IPS-15b (cell line): ENCODE data around the gene PHF19.

Experiments
- H3K27me3 ChIP-seq: one replicate; pipeline ENCODE4 v1.6.1; 2013; ENCODE audit warnings: low read length; ENCODE audit not compliant: control insufficient read depth, insufficient read depth
- H3K36me3 ChIP-seq: one replicate; pipeline ENCODE4 v1.6.1; 2013; ENCODE audit warnings: low read length; ENCODE audit not compliant: control insufficient read depth, insufficient read depth
- H3K4me1 ChIP-seq: one replicate; pipeline ENCODE4 v1.6.1; 2013; ENCODE audit warnings: mild to moderate bottlenecking, low read length; ENCODE audit not compliant: control insufficient read depth, insufficient read depth
- H3K4me3 ChIP-seq: one replicate; pipeline ENCODE4 v1.5.1; 2013; ENCODE audit warnings: low read depth, low read length
- H3K9ac ChIP-seq: one replicate; pipeline ENCODE4 v1.6.1; 2013; ENCODE audit warnings: low read depth, mild to moderate bottlenecking, low read length
- H3K9me3 ChIP-seq: one replicate; pipeline ENCODE4 v1.6.1; 2013; ENCODE audit warnings: mild to moderate bottlenecking, low read length; ENCODE audit not compliant: control insufficient read depth, insufficient read depth

Gene PHF19

DNA sequence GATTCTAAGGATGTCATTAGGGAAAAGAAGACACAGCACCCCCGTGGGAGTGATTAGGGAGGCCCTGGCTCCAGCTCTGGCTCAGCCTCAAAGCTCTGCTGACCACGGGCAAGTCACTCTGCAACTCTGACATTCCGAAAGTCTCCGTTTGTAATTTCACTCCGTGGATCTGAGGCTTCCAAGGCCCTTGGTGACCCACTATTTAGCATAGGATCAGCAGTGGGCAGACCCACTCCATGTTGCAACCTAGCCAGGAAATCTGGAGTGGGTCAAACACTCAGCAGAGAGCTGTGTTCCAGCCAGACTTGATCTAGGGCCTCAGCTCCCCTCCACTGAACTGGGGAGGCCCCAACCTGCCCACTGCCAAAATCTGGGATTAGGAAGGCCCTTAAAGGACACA, 11.8 kb downstream of the PHF19 start:
- Histone ChIP-seq H3K4me3 (no peak overlapping the region), H3K27me3 (no peaks in the 10 kb centered on the region), H3K9me3 (no peaks in the 10 kb centered on the region), H3K9ac (no peak overlapping the region), H3K4me1 (no peaks in the 10 kb centered on the region), H3K36me3 (peaks cover 25% of the 10 kb centered on the region)

DNA sequence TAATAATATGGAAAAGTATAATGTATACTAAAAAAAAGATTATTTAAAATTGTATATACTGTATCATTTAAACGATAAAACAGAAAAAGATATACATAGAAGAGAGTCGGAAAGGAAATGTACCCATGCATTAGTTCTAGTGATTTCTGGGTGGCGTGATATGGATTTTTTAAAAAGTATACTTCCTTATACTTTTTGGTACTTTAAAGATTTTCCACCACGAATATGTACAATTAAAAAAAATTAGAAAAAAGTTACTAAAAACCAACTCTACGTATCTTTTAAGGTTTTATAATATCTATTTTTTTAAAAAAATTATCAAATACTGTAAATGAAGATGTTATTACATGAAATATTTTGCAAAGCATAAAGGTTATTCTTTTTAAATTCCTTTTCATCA, 12.3 kb downstream of the PHF19 start:
- Histone ChIP-seq H3K4me3 (no peak overlapping the region), H3K4me1 (no peaks in the 10 kb centered on the region), H3K9me3 (no peaks in the 10 kb centered on the region), H3K36me3 (peaks cover 25% of the 10 kb centered on the region), H3K9ac (no peak overlapping the region), H3K27me3 (no peaks in the 10 kb centered on the region)

DNA sequence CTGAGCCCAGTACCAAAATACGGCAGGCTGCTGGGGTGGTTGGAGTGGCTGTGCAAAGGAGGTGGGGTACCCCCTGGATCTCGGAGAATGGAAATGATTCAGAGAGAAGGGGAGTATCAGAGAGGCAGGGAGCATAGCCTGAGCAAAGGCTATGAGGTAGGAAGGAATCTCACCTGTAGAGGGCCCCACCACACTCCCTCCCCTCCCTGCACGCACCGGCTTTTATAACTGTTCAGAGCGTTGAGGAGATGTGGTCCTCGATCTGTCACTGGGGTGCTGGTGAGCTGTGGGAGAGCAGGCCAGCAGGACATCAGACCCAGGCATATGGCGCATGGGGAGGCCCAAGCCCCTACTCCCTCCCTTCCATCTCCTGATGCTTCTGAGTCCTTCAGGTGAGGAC, 13.2 kb downstream of the PHF19 start:
- no peaks in the 10 kb centered on the region for H3K27me3 ChIP-seq
- H3K36me3 ChIP-seq: peaks cover 25% of the 10 kb centered on the region

DNA sequence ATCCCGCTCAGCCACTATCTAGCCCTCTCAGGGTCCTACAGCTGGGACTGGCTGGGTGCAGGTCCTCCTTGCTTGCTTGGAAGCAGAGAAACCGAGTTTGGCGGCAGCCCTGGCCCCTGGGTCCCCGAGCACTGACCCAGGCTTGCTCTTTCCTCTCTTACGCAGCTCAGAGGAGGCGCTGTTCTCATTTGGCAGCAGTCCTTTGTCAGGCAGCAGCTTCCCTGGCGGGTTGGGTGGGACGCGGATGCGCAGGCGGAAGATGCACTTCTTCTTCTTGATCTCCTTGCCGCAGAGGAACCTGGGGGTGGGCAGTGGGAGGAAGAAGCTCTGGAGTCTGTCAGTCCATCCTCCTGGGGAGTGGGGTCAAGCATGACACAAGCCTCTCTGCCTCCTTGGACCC, 14.5 kb downstream of the PHF19 start:
- Histone ChIP-seq H3K9ac (no peak overlapping the region), H3K36me3 (peaks cover 31% of the 10 kb centered on the region), H3K4me1 (no peaks in the 10 kb centered on the region), H3K4me3 (no peak overlapping the region), H3K27me3 (no peaks in the 10 kb centered on the region), H3K9me3 (no peaks in the 10 kb centered on the region)

More for the DNA sequence above, 13.2 kb downstream of the PHF19 start:
- Histone ChIP-seq H3K4me1 (no peaks in the 10 kb centered on the region), H3K4me3 (no peak overlapping the region), H3K9ac (no peak overlapping the region), H3K9me3 (no peaks in the 10 kb centered on the region)

DNA sequence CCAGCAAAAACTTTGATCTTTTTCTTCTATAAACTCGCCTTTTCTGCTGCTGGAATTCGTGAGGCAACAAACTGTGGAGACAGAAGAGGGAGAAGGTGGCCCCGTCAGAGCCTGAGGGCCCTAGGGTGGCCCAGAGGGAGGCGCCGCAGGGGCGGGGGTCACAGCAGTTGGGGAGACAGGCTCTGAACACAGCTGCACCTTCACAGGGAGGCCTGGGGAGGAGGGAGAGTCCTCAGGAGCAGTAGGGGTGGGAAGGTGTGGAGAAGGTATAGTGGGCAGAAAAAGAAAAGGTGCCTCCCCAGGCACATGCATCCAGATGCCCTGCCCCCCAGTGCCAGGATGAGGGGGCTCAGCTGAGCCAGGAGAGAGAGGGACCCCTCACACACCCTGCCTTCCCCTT, 15.1 kb downstream of the PHF19 start:
- Histone ChIP-seq H3K36me3 (peaks cover 34% of the 10 kb centered on the region), H3K9ac (no peak overlapping the region), H3K4me3 (no peak overlapping the region), H3K27me3 (no peaks in the 10 kb centered on the region), H3K9me3 (no peaks in the 10 kb centered on the region), H3K4me1 (no peaks in the 10 kb centered on the region)

DNA sequence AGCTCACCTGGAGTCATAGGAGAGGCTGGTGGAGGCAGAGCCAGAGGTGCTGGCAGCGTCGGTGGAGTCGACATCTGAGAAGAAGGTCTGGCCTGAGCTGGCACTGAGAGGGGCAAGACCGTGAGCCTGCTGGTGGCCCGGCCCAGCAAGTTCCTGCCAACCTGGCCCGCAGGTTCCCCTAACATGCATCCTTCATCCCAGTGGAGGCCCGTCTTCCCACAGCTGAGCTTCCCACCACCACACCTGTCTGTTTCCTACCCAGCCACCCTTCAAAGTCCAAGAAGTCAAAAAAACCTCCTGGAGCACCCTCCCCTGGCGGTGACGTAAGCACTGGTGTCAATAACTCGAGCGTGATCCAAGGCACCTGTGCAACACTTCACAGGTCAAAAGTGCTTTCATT, 16.9 kb downstream of the PHF19 start:
- Histone ChIP-seq H3K27me3 (no peaks in the 10 kb centered on the region), H3K9me3 (no peaks in the 10 kb centered on the region), H3K4me3 (no peak overlapping the region), H3K4me1 (no peaks in the 10 kb centered on the region), H3K9ac (no peak overlapping the region), H3K36me3 (peaks cover 29% of the 10 kb centered on the region)

DNA sequence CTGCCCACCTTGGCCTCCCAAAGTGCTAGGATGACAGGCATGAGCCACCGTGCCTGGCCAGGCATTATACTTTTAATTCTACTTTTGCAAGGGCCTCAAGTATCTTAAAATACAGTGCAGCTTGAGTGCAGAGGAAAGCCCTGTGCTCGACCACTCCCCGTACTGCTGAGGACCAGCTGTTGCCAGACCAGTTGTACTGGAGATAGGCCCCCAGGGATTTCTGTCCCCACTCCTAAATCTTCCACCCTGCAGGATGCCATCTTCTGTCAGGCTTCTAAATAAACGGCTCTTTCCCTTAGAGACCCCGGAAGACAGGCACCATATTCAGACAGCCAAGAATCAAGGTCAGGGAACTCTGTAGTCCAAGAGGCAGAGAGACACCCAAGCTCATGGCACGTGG, 17.6 kb downstream of the PHF19 start:
- Histone ChIP-seq H3K27me3 (no peaks in the 10 kb centered on the region), H3K4me3 (no peak overlapping the region), H3K36me3 (peaks cover 29% of the 10 kb centered on the region), H3K4me1 (no peaks in the 10 kb centered on the region), H3K9me3 (no peaks in the 10 kb centered on the region), H3K9ac (no peak overlapping the region)

DNA sequence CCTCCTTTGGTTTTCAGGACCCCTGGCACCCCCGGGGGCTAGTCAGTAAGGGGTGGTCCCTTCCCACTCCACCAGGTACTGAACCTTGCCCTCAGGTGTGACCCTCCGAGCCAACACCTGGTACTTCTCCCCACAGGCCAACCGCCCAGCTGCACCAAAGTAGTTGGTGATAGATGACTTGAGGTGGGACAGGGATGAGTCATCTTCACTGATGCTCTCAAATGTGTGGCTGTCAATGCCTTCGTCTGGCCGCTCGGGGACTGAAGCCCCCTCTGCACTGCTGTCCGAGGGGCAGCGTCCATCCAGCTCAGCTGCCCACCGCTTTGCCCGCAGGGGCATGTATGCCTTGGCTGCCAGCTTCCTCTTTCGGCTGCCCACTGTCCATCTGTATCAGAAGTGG, 19.1 kb downstream of the PHF19 start:
- Histone ChIP-seq H3K27me3 (no peaks in the 10 kb centered on the region), H3K4me1 (peaks cover under 1% of the 10 kb centered on the region), H3K9ac (no peak overlapping the region), H3K36me3 (peaks cover 22% of the 10 kb centered on the region), H3K4me3 (no peak overlapping the region), H3K9me3 (no peaks in the 10 kb centered on the region)

DNA sequence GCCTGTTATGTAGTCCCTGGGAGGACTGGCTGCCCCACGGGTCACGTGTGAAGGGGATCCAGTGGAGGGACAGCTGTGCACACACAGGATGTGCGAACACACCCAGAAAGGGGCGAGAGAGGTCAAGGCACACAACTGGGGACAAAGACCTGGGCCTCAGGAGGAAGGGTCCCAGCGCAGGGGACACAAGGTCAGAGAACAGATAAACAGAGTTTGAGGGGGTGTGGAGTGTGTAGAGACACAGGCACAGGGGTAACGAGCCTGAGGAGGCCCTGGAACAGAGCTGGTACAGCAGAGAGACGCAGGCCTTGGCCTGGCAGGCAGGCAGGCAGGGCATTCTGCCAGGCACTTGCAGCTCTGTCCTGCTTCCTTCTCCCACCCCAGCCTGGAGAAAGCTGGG, 19.5 kb downstream of the PHF19 start:
- H3K4me3 ChIP-seq: no peak overlapping the region
- H3K27me3 ChIP-seq: no peaks in the 10 kb centered on the region
- H3K36me3 ChIP-seq: peaks cover 22% of the 10 kb centered on the region
- H3K9ac ChIP-seq: no peak overlapping the region
- peaks cover 5% of the 10 kb centered on the region for H3K4me1 ChIP-seq
- H3K9me3 ChIP-seq: no peaks in the 10 kb centered on the region

DNA sequence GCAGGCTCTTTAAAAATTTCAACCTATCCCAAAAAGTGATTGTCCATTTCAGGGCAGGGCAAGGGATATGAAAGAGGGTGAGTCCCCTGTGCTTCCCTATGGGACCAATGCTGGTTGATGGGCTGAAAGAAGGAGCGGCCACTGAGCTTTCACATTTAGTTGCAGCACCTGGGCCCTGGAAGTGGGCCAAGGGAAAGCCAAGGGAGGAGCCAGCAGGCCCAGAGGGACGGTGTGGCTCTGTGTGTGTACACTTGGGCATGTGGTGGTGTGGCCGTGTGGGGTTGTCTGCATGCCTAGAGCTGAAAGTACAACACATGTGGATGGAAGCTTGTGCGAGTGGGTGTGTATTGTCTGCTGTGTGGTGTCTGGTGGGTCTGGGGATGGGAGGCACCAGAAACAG, 20.3 kb downstream of the PHF19 start:
- peaks cover 12% of the 10 kb centered on the region for H3K4me1 ChIP-seq
- H3K9me3 ChIP-seq: no peaks in the 10 kb centered on the region
- H3K36me3 ChIP-seq: peaks cover 18% of the 10 kb centered on the region
- no peak overlapping the region for H3K9ac ChIP-seq
- no peak overlapping the region for H3K4me3 ChIP-seq
- H3K27me3 ChIP-seq: no peaks in the 10 kb centered on the region

DNA sequence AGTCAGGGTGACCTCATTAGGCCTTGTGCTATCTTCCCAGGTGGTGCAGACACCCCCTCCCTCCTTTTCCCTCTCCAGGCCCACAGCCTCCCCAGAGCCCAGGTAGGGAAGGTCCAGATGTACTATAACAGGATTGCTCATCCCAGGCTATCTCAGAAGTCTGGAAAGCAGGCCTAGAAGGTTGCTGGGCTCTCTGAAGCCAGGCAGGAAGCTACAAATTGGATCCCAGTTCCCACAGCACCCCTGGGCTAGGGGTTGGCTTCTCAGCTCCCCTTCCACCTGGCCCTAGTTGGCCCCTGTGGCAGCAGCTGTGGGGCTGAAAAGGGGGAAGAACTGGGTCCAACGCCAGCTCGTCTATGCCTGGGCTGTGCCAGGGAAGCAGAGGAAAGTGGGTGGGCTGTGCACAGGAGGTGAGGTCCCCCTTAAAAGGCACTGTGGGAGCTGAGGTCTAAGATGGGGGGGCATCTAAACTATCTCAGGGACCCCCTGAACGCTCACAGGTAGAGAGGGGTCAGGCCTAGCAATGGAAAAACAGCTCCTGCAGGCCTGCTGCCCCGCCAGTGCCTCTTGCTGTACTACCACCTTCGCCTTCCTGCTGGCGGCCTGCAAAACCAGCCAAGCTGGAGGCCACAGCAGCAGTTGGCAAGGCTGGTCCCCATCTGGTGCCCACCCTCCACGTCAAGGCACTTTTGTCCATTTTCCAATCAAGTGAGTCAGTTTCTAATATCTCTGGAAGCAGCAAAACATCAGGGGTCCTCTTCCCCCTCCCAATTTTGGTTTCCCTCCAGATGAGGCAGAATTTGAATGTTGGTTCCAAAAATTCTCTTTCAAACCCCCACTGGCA, 20.9 kb downstream of the PHF19 start:
- Histone ChIP-seq H3K4me3 (no peak overlapping the region), H3K36me3 (peaks cover 15% of the 10 kb centered on the region), H3K9me3 (no peaks in the 10 kb centered on the region), H3K4me1 (peaks cover 16% of the 10 kb centered on the region), H3K27me3 (no peaks in the 10 kb centered on the region), H3K9ac (no peak overlapping the region)

DNA sequence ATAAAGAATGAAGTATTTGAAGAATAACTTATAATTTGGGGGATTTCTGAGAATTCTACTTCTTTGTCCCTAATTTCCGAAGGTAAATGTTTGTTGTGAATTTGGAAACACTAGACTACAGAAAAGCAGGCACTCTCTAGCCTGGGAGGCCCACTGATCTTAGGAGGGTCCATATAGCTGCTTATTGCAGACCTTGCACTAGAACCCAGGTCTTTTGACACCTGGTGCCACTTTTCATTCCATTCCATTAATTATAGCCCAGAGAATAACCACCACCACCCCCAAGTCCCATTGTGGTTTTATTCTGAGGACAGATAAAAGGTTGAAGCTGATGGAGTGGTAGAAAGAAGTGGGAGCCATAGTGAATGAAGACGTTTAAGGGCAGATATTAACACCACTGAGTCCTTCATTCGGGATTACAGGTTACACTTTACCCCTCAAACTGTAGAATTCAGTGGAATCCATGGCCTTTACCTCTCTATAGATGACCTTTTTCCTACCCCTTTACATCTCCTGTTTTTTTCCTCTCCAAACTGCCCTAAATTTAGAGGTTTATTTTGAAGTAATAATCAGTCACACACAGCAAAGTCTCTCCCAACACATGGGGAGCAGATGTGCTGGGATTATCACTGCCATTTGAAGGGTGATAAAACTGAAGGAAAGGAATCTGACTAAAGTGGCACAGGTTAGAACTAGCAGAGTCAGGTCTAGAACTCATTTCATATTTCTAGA, 22.2 kb downstream of the PHF19 start:
- H3K9me3 ChIP-seq: no peaks in the 10 kb centered on the region
- no peak overlapping the region for H3K9ac ChIP-seq
- H3K4me3 ChIP-seq: no peak overlapping the region
- no peaks in the 10 kb centered on the region for H3K27me3 ChIP-seq
- H3K36me3 ChIP-seq: peaks cover 9% of the 10 kb centered on the region
- peaks cover 16% of the 10 kb centered on the region for H3K4me1 ChIP-seq
